Measurements from ENCODE around the gene CHAF1B. TPM values are rescaled to one million over a fixed set of nuclear protein-coding genes. Genes with fewer than 3 reads are reported as not detected.

Gene CHAF1B
- 11.1 to 12.2 TPM (median 11.9 TPM) in 5 replicates for total RNA-seq (2022; extraction: Qiagen RNA extraction; ENCODE audit: low read depth)

DNA sequence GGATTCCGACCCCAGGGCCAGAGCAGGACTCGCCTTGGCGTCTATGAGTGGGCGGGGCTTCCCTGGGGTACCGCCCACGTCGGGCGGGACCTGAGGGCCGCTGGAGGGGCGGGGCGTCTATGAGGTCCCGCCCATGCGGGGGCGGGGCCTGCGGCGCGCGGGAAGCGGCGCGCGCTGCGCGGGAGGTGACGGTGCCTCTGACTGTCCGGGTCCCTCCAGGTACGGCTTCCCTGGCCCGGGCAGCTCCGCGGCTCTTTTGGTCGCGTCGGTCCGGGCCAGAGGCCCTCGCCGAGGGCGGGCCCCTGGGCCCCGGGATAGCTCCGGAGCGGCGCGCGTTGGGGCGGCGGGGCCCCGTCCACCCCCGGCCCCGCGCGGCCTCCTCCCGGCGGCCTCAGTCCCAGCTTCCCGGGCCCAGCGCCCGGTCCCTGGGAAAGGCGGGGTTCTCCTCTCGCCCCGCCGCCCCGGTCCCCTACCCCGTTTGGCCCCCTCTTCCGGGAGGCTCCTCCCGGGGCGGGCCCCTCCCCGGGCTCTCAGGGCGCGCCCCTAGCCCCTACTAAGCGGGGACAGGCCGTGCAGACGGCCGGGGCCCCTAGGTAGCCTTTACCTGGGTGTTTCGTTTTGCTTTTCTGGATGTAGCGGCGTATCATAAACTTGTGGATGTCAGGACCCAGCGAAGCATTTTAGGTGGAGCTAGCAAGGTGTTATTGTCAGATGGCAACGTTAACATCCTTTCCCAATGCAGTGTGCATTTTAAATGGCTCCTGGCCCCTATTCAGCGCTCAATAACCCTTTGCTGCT is at the start of gene CHAF1B:
TSS of gene CHAF1B (plus strand) at position 160 of the 798 bp plus-strand sequence. CDS start 745 bp downstream, outside the sequence.

Other genes with a start within 250 kb of the CHAF1B start
- 3.6 to 5.1 TPM (median 3.8 TPM) in 5 replicates for gene DOP1B, start 228.6 kb upstream of the CHAF1B start, total RNA-seq (2022; extraction: Qiagen RNA extraction; ENCODE audit: low read depth)
- 7.0 to 11.6 TPM (median 8.0 TPM) in 5 replicates for gene MORC3, start 65.2 kb upstream of the CHAF1B start, total RNA-seq (2022; extraction: Qiagen RNA extraction; ENCODE audit: low read depth)
- 0.34 to 0.50 TPM (median 0.35 TPM) in 4 of 5 replicates, not detected in the other for gene CLDN14, start 94.7 kb downstream of the CHAF1B start, total RNA-seq (2022; extraction: Qiagen RNA extraction; ENCODE audit: low read depth)